ENCODE results near the gene LTC4S. TPM values are rescaled to one million over a fixed set of nuclear protein-coding genes. Genes with fewer than 3 reads are reported as not detected.

LTC4S gene
- total and polyA plus RNA-seq, 12 donors, result 5.4 to 20.0 (median 8.8) TPM

GRCh38 chr5:179763215-179763945 is 30.4 kb upstream of the LTC4S start:
- ATAC-seq, result peak in 7 of 8 donors; percentile 50 to 85 (median 80)

GRCh38 chr5:179764056-179764455 is 29.7 kb upstream of the LTC4S start:
- Histone ChIP-seq H3K4me1 (peaks cover 6 to 96% (median 76%) of the 10 kb centered on the region in 9 donors), H3K36me3 (peaks cover 0 to 41% (median 16%) of the 10 kb centered on the region in 9 donors), H3K27ac (peak overlapping the region in 1 of 10 donors; percentile 14), H3K27me3 (no peaks in the 10 kb centered on the region), H3K9me3 (no peaks in the 10 kb centered on the region), H3K4me3 (no peak overlapping the region)
- DNase-seq (no peak), ATAC-seq (no peak)
- intact Hi-C loops (cut with DNase I), result loop anchor here in 4 of 10 donors (5.0 to 10.0 kb wide), 4 partner anchors 33 to 143 kb away; partner anchors contain the start of genes TBC1D9B (in 2 of the 4) and MRNIP (in 1 of the 4)
- TF ChIP-seq CTCF (IDR thresholded peaks at IDR 0.05), result no peak
- 66 to 71% methylated on average over 8 of the region's 8 CpGs for WGBS, 2 donors

More at GRCh38 chr5:179763215-179763945, 30.4 kb upstream of the LTC4S start:
- Histone ChIP-seq H3K36me3 (peaks cover 0 to 36% (median 16%) of the 10 kb centered on the region in 9 donors), H3K9me3 (no peaks in the 10 kb centered on the region), H3K4me1 (peaks cover 6 to 96% (median 77%) of the 10 kb centered on the region in 9 donors), H3K4me3 (no peak overlapping the region), H3K27ac (peak overlapping the region in 3 of 10 donors; percentile 14 to 24 (median 16)), H3K27me3 (no peaks in the 10 kb centered on the region)
- 25 to 32% methylated on average over 10 of the region's 10 CpGs for WGBS, 2 donors
- TF ChIP-seq CTCF (IDR thresholded peaks at IDR 0.05), result peak; percentile 76 to 97 (median 87)
- intact Hi-C loops (cut with DNase I), result loop anchor here in 8 of 10 donors (1.0 to 10.0 kb wide), 8 partner anchors 31 to 144 kb away; partner anchors contain the start of genes TBC1D9B (in 2 of the 8) and MRNIP (in 1 of the 8)
- peak; percentile 34 to 71 for DNase-seq

- intact Hi-C loops (cut with DNase I), result loop anchor here in 3 of 10 donors (5.0 to 10.0 kb wide), 3 partner anchors 33 to 139 kb away; partner anchors contain the start of genes MAML1 (in 1 of the 3), MRNIP (in 1 of the 3) and TBC1D9B (in 1 of the 3)
- Histone ChIP-seq H3K4me1 (peaks cover 6 to 90% (median 68%) of the 10 kb centered on the region in 9 donors), H3K27ac (peak overlapping the region in 7 of 10 donors; percentile 28 to 78 (median 69)), H3K36me3 (peaks cover 0 to 53% (median 22%) of the 10 kb centered on the region in 9 donors), H3K4me3 (no peak overlapping the region), H3K27me3 (no peaks in the 10 kb centered on the region), H3K9me3 (no peaks in the 10 kb centered on the region)
- DNase-seq (peak; percentile 50 to 52), ATAC-seq (peak; percentile 40 to 82 (median 55))
- 30 to 44% methylated on average over 13 of the region's 13 CpGs for WGBS, 2 donors
- no peak for TF ChIP-seq CTCF (IDR thresholded peaks at IDR 0.05)
These were observed 28.4 kb upstream of the LTC4S start for GRCh38 chr5:179765400-179765799.

GRCh38 chr5:179766021-179766725 is 27.6 kb upstream of the LTC4S start:
- peaks cover 6 to 83% (median 66%) of the 10 kb centered on the region in 9 donors for H3K4me1 ChIP-seq
- no peak for TF ChIP-seq CTCF (IDR thresholded peaks at IDR 0.05)
- DNase-seq, result no peak
- WGBS, 2 donors, result 82 to 88% methylated on average over 20 of the region's 20 CpGs
- H3K4me3 ChIP-seq, result no peak overlapping the region
- intact Hi-C loops (cut with DNase I), result loop anchor here in 3 of 10 donors (5.0 to 10.0 kb wide), 3 partner anchors 34 to 139 kb away; partner anchors contain the start of genes MAML1 (in 1 of the 3), MRNIP (in 1 of the 3) and TBC1D9B (in 1 of the 3)
- peak overlapping the region in 7 of 10 donors; percentile 28 to 78 (median 69) for H3K27ac ChIP-seq
- ATAC-seq, result no peak
- H3K9me3 ChIP-seq, result no peaks in the 10 kb centered on the region
- H3K36me3 ChIP-seq, result peaks cover 0 to 61% (median 29%) of the 10 kb centered on the region in 9 donors
- H3K27me3 ChIP-seq, result no peaks in the 10 kb centered on the region

All from heart right ventricle (tissue), 16 donors.